Measurements from ENCODE around the gene FCER1A.

- no peak for TF ChIP-seq CTCF (IDR thresholded peaks at IDR 0.05 in 2 of 3, conservative IDR thresholded peaks at IDR 0.05 in 1 of 3; ENCODE audit: insufficient read depth in 2 of 3, low read depth in 1 of 3, low read length in 3 of 3)
- TF ChIP-seq LARP7 (IDR thresholded peaks at IDR 0.05): no peak
- no peak for TF ChIP-seq EZH2 (IDR thresholded peaks at IDR 0.05; ENCODE audit: borderline replicate concordance, low read depth, low read length)
Observed at GRCh38 chr1:159318784-159319551, 16.8 kb downstream of the FCER1A start.
